NCI-H1092 treated with DMSO at 0.1 percent for 48 hours (cell line): ENCODE data around the gene ABCA13.

Experiments
- DNase-seq: peaks from one replicate; lab custom pipeline; 2025; lab: John Stamatoyannopoulos, UW

The ABCA13 gene

GRCh38 chr7:48428091-48428684, 256.9 kb downstream of the ABCA13 start:
- peak; percentile 37 for DNase-seq

GRCh38 chr7:48429117-48429516, 257.9 kb downstream of the ABCA13 start:
- DNase-seq, result no peak

- DNase-seq, result no peak
These were observed 266.9 kb downstream of the ABCA13 start for GRCh38 chr7:48438206-48438605.

GRCh38 chr7:48441848-48442492, 270.7 kb downstream of the ABCA13 start:
- DNase-seq, result peak; percentile 57

GRCh38 chr7:48443051-48443450, 271.8 kb downstream of the ABCA13 start:
- no peak for DNase-seq

- DNase-seq, result no peak
These were observed 275.5 kb downstream of the ABCA13 start for GRCh38 chr7:48446721-48447120.

- no peak for DNase-seq
These were observed 281.0 kb downstream of the ABCA13 start for GRCh38 chr7:48452218-48452617.

GRCh38 chr7:48454750-48455192, 283.5 kb downstream of the ABCA13 start:
- DNase-seq, result no peak

GRCh38 chr7:48455363-48455762, 284.1 kb downstream of the ABCA13 start:
- DNase-seq, result no peak

- DNase-seq, result no peak
These were observed 287.7 kb downstream of the ABCA13 start for GRCh38 chr7:48458701-48459524.

- DNase-seq, result no peak
These were observed 295.5 kb downstream of the ABCA13 start for GRCh38 chr7:48466713-48467112.

- DNase-seq, result no peak
These were observed 299.9 kb downstream of the ABCA13 start for GRCh38 chr7:48471196-48471595.

GRCh38 chr7:48472640-48473039, 301.4 kb downstream of the ABCA13 start:
- no peak for DNase-seq

- DNase-seq, result no peak
These were observed 302.1 kb downstream of the ABCA13 start for GRCh38 chr7:48473205-48473865.

- DNase-seq, result no peak
These were observed 310.0 kb downstream of the ABCA13 start for GRCh38 chr7:48481235-48481634.

GRCh38 chr7:48497521-48497920, 326.3 kb downstream of the ABCA13 start:
- DNase-seq, result no peak

- no peak for DNase-seq
These were observed 330.8 kb downstream of the ABCA13 start for GRCh38 chr7:48502021-48502420.

- peak; percentile 9 for DNase-seq
These were observed 333.8 kb downstream of the ABCA13 start for GRCh38 chr7:48505051-48505450.

GRCh38 chr7:48505466-48505865, 334.2 kb downstream of the ABCA13 start:
- no peak for DNase-seq

- DNase-seq, result no peak
These were observed 335.3 kb downstream of the ABCA13 start for GRCh38 chr7:48506569-48506968.

GRCh38 chr7:48511080-48511479, 339.8 kb downstream of the ABCA13 start:
- no peak for DNase-seq

- no peak for DNase-seq
These were observed 341.6 kb downstream of the ABCA13 start for GRCh38 chr7:48512892-48513291.

- DNase-seq, result no peak
These were observed 343.9 kb downstream of the ABCA13 start for GRCh38 chr7:48515171-48515570.
